K562 (cell line): Measurements from ENCODE around the gene TAF10. TPM values are rescaled to one million over a fixed set of nuclear protein-coding genes. Genes with fewer than 3 reads are reported as not detected.
A peak's percentile ranks its signal among the peaks of the same experiment; 100 is the strongest.

Experiments
- ATAC-seq: fragments of 200-7000 bp; cut with Tn5 transposase; 3 replicates; pipeline ENCODE4 v1.9.1; 2020; ENCODE audit warnings: moderate library complexity
- BruUV-seq: library from RNA; stranded (reverse); fragments of 400-500 nt; replicated peaks from 2 replicates; lab custom pipeline; 2021; lab: Mats Ljungman, UMichigan
- CTCF ChIA-PET: fragments of 300-600 bp; formaldehyde crosslinking; extraction: SDS; loops from one replicate; lab custom pipeline; 2021; ENCODE audit warnings: low intra/inter-chr PET ratio; lab: Yijun Ruan, JAX
- POLR2A ChIA-PET: fragments of 300-600, 350-650 bp; sonication (Branson Sonifier 250); formaldehyde crosslinking; extraction: SDS; loops from one replicate; lab custom pipeline; 2021; ENCODE audit warnings: antibody characterized with exemption, inconsistent platforms; lab: Yijun Ruan, JAX
- DNase-seq, 4 experiments: peaks; one replicate each; pipeline versions ENCODE4 v3.0.0 to v3.0.0-alpha.2; 2011 to 2018; ENCODE audit warnings: low spot score in 3 of 4, mixed read lengths in 3 of 4; ENCODE audit errors: extremely low read depth in 1 of 4
- FAIRE-seq: peaks from 2 replicates; lab custom pipeline; 2011; peaks lifted over from hg19 to GRCh38; lab: Jason Lieb, UNC
- H2AFZ ChIP-seq: 2 replicates; pipeline ENCODE4 v1.6.0; 2011; ENCODE audit warnings: low read depth, low read length, control low read depth, inconsistent platforms
- H3K27ac ChIP-seq: fragments of 200-600 bp; 3 replicates; pipeline ENCODE4 v1.8.0; 2011; ENCODE audit warnings: low read depth, mild to moderate bottlenecking, control low read depth, inconsistent platforms, low read length, moderate library complexity, mixed read lengths; ENCODE audit errors: extremely low read depth
- H3K27me3 ChIP-seq, 2 experiments: fragments of 300-600 bp in 1 of 2; 2 replicates in 1 of 2; 3 replicates in 1 of 2; pipeline versions ENCODE4 v1.6.0 to v1.8.0; 2011; ENCODE audit warnings: inconsistent platforms in 2 of 2, low read length in 2 of 2, mild to moderate bottlenecking in 1 of 2, mixed read lengths in 1 of 2, moderate library complexity in 1 of 2; ENCODE audit not compliant: control insufficient read depth in 2 of 2, insufficient read depth in 2 of 2
- H3K36me3 ChIP-seq: fragments of 300-600 bp; 3 replicates; pipeline ENCODE4 v1.8.0; 2011; ENCODE audit warnings: mild to moderate bottlenecking, low read length, inconsistent platforms; ENCODE audit not compliant: control insufficient read depth, insufficient read depth
- H3K4me1 ChIP-seq, 2 experiments: fragments of 200-600 bp in 1 of 2; replicated peaks in 1 of 2; 2 replicates in 1 of 2; 3 replicates in 1 of 2; pipeline versions ENCODE4 v1.5.1 to v1.8.0; 2011; ENCODE audit warnings: inconsistent platforms in 2 of 2, low read length in 2 of 2, mild to moderate bottlenecking in 1 of 2, mixed read lengths in 1 of 2, moderate library complexity in 1 of 2; ENCODE audit not compliant: control insufficient read depth in 2 of 2, insufficient read depth in 2 of 2
- H3K4me2 ChIP-seq: 2 replicates; pipeline ENCODE4 v1.6.1; 2011; ENCODE audit warnings: low read length, control low read depth, inconsistent platforms, mixed read lengths; ENCODE audit not compliant: insufficient read depth
- H3K4me3 ChIP-seq: fragments of 200-600 bp; sonication (generic), shearing (Covaris generic); 2 replicates; pipeline ENCODE4 v1.5.1; 2016; ENCODE audit warnings: control low read depth, inconsistent platforms
- H3K79me2 ChIP-seq: fragments of 200-600 bp; 3 replicates; pipeline ENCODE4 v1.8.0; 2011; ENCODE audit warnings: low read length, inconsistent platforms; ENCODE audit not compliant: control insufficient read depth, insufficient read depth
- H3K9ac ChIP-seq, 2 experiments: 2 replicates each; pipeline versions ENCODE4 v1.6.0 to v1.6.1; 2011; ENCODE audit warnings: low read depth in 2 of 2, low read length in 2 of 2, control low read depth in 1 of 2, inconsistent platforms in 1 of 2, mild to moderate bottlenecking in 1 of 2, mixed read lengths in 1 of 2; ENCODE audit not compliant: insufficient read depth in 1 of 2
- H3K9me1 ChIP-seq: one replicate; pipeline ENCODE4 v1.6.0; 2011; ENCODE audit warnings: inconsistent platforms, mild to moderate bottlenecking, low read length, moderate library complexity; ENCODE audit not compliant: control insufficient read depth, insufficient read depth
- H3K9me3 ChIP-seq: replicated peaks from 2 replicates; pipeline ENCODE4 v1.5.1; 2011; ENCODE audit warnings: low read depth, low read length, inconsistent platforms; ENCODE audit not compliant: control insufficient read depth, insufficient read depth
- H4K20me1 ChIP-seq: replicated peaks from 2 replicates; pipeline ENCODE4 v1.6.1; 2011; ENCODE audit warnings: low read length, inconsistent platforms, mixed read lengths; ENCODE audit not compliant: control insufficient read depth, insufficient read depth
- CBX1 ChIP-seq: sonication (generic); IDR thresholded peaks from 2 replicates; pipeline ENCODE4 v1.6.1; 2016; ENCODE audit warnings: antibody characterized with exemption, low read depth, mild to moderate bottlenecking
- DNMT1 ChIP-seq: fragments of 450-650 bp; IDR thresholded peaks from 2 replicates; pipeline ENCODE4 v1.6.1; 2016; ENCODE audit warnings: antibody characterized with exemption, mild to moderate bottlenecking
- GABPA ChIP-seq: fragments of 200-800 bp; sonication (Bioruptor generic); conservative IDR thresholded peaks from 2 replicates; pipeline ENCODE4 v1.6.1; 2016; ENCODE audit warnings: low read depth, missing genetic modification characterization, missing compliant biosample characterization
- NCOA1 ChIP-seq: fragments of 450-650 bp; IDR thresholded peaks from 2 replicates; pipeline ENCODE4 v1.6.1; 2016; ENCODE audit warnings: low read depth
- PML ChIP-seq: IDR thresholded peaks from 2 replicates; pipeline ENCODE4 v1.6.1; 2012; ENCODE audit warnings: low read length, inconsistent platforms
- POLR2A ChIP-seq: fragments of 450-650 bp; conservative IDR thresholded peaks from 2 replicates; pipeline ENCODE4 v1.6.1; 2016
- POLR2AphosphoS2 ChIP-seq: IDR thresholded peaks from 2 replicates; pipeline ENCODE4 v1.6.1; 2012; ENCODE audit warnings: low read length, improper control_type of control experiment
- SP1 ChIP-seq: sonication (generic); formaldehyde crosslinking; IDR thresholded peaks from 2 replicates; pipeline ENCODE4 v1.8.1; 2022; ENCODE audit warnings: mild to moderate bottlenecking, missing genetic modification reagents
- WGBS: fragments of 100-300 bp; shearing (Covaris generic); methylation state at CpG from one replicate; pipeline ENCODE4 v1.1.6; 2016; ENCODE audit warnings: low coverage, mixed read lengths; ENCODE audit not compliant: insufficient coverage; ENCODE audit errors: missing lambda C conversion rate; 5-methylcytosine and 5-hydroxymethylcytosine counted together
- in situ Hi-C: fragments of 300-500 bp; cut with MboI; formaldehyde crosslinking; loops from 4 replicates; pipeline ENCODE4 v1.15.0; 2018; ENCODE audit warnings: inconsistent platforms, mixed read lengths
- intact Hi-C: fragments of 100-400 bp; cut with micrococcal nuclease; formaldehyde crosslinking; loops from 2 replicates; pipeline ENCODE4 v1.14.2; 2022
- polyA plus RNA-seq, 8 experiments: library from polyadenylated mRNA; depleted of rRNA in 4 of 8; stranded (reverse) in 5 of 8; unstranded in 3 of 8; fragments of >200 nt; fragmentation: Nextera tagmentation in 2 of 8; fragmentation: Illumina TruSeq in 1 of 8; extraction: Ambion mirVana in 2 of 8; extraction: Trizol in 1 of 8; gene quantifications; 2 replicates each; pipeline versions ENCODE4 v1.2.1 to v1.2.3, GENCODE V29; 2011 to 2014; ENCODE audit warnings: inconsistent platforms in 1 of 8, missing spikeins in 1 of 8
- total RNA-seq, 7 experiments: library from RNA; depleted of rRNA in 6 of 7; stranded (reverse); fragments of >200 nt in 6 of 7; fragmentation: Illumina TruSeq in 2 of 7; extraction: Trizol in 2 of 7; gene quantifications; 2 replicates each; pipeline versions ENCODE4 v1.2.1 to v1.2.3, GENCODE V29; 2011 to 2021; ENCODE audit warnings: low replicate concordance in 1 of 7
- TF ChIP-seq, protein P1 (sequence below): fragments of 250-450 bp; sonication (Bioruptor Pico); IDR thresholded peaks from 2 replicates; pipeline ENCODE4 v1.9.0; 2021; ENCODE audit warnings: mild to moderate bottlenecking, inconsistent platforms
- TF ChIP-seq, protein P2 (sequence below): sonication (generic); formaldehyde crosslinking; IDR thresholded peaks from 2 replicates; pipeline ENCODE4 v1.9.0; 2022; ENCODE audit warnings: mild to moderate bottlenecking, missing genetic modification reagents

TAF10 gene
- total and polyA plus RNA-seq, 9 of the 15 experiments (the other 6 are each of a cell fraction or from before 2014, with no cell fraction given) = 19.5 to 197 (median 121) TPM

DNA sequence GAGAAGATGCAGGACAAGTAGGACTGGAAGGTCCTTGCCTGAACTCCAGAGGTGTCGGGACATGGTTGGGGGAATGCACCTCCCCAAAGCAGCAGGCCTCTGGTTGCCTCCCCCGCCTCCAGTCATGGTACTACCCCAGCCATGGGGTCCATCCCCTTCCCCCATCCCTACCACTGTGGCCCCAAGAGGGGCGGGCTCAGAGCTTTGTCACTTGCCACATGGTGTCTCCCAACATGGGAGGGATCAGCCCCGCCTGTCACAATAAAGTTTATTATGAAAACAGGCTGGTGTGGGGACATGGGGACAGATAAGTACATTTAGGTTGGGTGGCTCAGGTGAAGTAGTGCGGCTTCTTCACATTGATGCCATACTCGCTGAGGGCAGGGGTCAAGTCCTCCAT lies 1.4 kb downstream of the TAF10 start (continued):
- TF ChIP-seq, protein P1, sequence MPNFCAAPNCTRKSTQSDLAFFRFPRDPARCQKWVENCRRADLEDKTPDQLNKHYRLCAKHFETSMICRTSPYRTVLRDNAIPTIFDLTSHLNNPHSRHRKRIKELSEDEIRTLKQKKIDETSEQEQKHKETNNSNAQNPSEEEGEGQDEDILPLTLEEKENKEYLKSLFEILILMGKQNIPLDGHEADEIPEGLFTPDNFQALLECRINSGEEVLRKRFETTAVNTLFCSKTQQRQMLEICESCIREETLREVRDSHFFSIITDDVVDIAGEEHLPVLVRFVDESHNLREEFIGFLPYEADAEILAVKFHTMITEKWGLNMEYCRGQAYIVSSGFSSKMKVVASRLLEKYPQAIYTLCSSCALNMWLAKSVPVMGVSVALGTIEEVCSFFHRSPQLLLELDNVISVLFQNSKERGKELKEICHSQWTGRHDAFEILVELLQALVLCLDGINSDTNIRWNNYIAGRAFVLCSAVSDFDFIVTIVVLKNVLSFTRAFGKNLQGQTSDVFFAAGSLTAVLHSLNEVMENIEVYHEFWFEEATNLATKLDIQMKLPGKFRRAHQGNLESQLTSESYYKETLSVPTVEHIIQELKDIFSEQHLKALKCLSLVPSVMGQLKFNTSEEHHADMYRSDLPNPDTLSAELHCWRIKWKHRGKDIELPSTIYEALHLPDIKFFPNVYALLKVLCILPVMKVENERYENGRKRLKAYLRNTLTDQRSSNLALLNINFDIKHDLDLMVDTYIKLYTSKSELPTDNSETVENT = no peak
- TF ChIP-seq POLR2AphosphoS2 (peak; percentile 24), NCOA1 (no peak), CBX1 (0 out of 2 replicates have a peak, but pooled peaks have one; percentile 56), DNMT1 (no peak)
- TF ChIP-seq, protein P2, sequence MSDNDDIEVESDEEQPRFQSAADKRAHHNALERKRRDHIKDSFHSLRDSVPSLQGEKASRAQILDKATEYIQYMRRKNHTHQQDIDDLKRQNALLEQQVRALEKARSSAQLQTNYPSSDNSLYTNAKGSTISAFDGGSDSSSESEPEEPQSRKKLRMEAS (CRISPR knock-in tag) = peak; percentile 34; the same call in 1 of the 2 replicates

DNA sequence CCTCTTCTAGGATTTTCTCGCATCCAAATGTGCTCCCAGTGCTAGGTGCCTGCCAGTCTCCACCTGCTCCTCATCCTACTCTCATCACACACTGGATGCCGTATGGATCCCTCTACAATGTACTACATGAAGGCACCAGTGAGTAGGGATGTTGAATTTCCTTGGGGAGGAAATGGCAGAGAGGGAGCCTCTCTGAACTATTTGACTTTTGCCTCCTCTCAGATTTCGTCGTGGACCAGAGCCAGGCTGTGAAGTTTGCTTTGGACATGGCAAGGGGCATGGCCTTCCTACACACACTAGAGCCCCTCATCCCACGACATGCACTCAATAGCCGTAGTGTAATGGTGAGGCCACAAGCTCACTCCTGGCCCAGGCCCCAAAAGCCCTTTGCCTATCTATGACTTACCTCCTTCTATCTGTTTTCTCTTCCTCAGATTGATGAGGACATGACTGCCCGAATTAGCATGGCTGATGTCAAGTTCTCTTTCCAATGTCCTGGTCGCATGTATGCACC lies 2.5 kb downstream of the TAF10 start:
- H3K27ac ChIP-seq = no peak overlapping the region
- H3K27me3 ChIP-seq = no peaks in the 10 kb centered on the region
- no peak overlapping the region for H2AFZ ChIP-seq
- in situ Hi-C loops = loop anchor here (5.0 kb wide), 1 partner anchor 77 kb away; no protein-coding TSS in a partner anchor
- H3K9ac ChIP-seq = peak overlapping the region in 1 of 2 experiments; percentile 10; a peak in 1 of 4 replicates
- H3K36me3 ChIP-seq = peaks cover 55% of the 10 kb centered on the region
- intact Hi-C loops = no loop called here
- ATAC-seq (no peak), FAIRE-seq (no peak), DNase-seq (no peak)
- CTCF ChIA-PET = no interaction called here
- H3K4me3 ChIP-seq = no peak overlapping the region
- no peaks in the 10 kb centered on the region for H3K9me1 ChIP-seq
- H3K4me2 ChIP-seq = no peak overlapping the region
- no peaks in the 10 kb centered on the region for H3K9me3 ChIP-seq
- peaks cover 33% of the 10 kb centered on the region in 2 experiments for H3K4me1 ChIP-seq
- POLR2A ChIA-PET = interaction anchor here (1.8 kb wide), 1 partner anchor 9 kb away, joined by 11 read pairs; the partner anchor contains the start of gene TPP1
- H4K20me1 ChIP-seq = no peaks in the 10 kb centered on the region
- 79% methylated on average over 8 of the region's 8 CpGs for WGBS
- no TSS peak for BruUV-seq
- peaks cover 52% of the 10 kb centered on the region for H3K79me2 ChIP-seq
- TF ChIP-seq PML (0 out of 2 replicates have a peak, but pooled peaks have one; percentile 22), POLR2AphosphoS2 (peak; percentile 77), POLR2A (peak; percentile 4; the same call in 1 of the 2 replicates), GABPA (tag) (no peak), SP1 (0 out of 2 replicates have a peak, but pooled peaks have one; percentile 27)
